GM12875 (cell line): ENCODE measurements around the gene CD44.

ENCODE experiments used
- H3K4me3 ChIP-seq: one replicate; pipeline ENCODE4 v1.5.1; 2011; ENCODE audit warnings: low read depth, low read length, control low read depth
- TF ChIP-seq, protein P1 (sequence below): IDR thresholded peaks from 2 replicates; pipeline ENCODE4 v1.5.1; 2011; ENCODE audit warnings: low read depth, mild to moderate bottlenecking, control low read depth, inconsistent platforms, low read length, moderate library complexity, borderline replicate concordance; ENCODE audit not compliant: insufficient read depth

CD44 gene

DNA sequence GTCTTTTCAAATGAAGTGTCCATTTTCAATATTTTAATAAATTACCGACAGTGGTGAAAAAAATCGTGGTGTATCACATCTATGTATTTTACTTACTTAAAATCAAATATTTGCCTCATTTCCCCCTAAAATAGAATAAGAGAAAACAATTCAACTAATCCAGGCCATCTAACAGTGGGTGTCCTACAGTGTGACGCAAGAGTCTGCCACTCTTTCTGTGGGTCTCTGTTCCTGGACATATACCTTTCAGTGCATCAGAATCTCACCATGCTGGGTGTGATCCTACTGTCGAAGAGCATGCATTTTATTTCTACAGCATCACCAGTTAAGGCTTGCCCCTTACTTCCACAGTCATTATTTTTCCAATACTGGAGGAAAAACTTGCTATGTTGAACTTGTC lies 111.2 kb downstream of the CD44 start:
- TF ChIP-seq, protein P1, sequence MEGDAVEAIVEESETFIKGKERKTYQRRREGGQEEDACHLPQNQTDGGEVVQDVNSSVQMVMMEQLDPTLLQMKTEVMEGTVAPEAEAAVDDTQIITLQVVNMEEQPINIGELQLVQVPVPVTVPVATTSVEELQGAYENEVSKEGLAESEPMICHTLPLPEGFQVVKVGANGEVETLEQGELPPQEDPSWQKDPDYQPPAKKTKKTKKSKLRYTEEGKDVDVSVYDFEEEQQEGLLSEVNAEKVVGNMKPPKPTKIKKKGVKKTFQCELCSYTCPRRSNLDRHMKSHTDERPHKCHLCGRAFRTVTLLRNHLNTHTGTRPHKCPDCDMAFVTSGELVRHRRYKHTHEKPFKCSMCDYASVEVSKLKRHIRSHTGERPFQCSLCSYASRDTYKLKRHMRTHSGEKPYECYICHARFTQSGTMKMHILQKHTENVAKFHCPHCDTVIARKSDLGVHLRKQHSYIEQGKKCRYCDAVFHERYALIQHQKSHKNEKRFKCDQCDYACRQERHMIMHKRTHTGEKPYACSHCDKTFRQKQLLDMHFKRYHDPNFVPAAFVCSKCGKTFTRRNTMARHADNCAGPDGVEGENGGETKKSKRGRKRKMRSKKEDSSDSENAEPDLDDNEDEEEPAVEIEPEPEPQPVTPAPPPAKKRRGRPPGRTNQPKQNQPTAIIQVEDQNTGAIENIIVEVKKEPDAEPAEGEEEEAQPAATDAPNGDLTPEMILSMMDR = no peak
- H3K4me3 ChIP-seq = no peak overlapping the region

DNA sequence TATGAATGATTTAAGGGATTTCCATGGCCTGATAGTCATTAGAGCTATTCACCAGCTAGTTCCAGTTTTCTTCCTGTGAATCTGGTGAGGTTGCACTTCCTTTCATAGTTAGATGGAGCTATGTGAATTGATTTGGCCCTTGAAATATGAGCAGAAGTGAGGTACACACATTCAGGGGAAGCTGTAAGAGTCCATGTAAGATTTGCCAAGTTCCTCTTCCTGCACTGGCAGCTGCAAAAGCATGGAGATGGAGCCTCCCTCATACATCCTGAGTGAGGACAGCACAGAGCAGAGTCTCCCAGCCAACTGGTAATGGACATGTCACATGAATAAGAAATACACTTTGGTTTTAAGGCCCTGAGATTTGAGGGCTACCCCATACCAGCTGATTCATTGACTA lies 111.7 kb downstream of the CD44 start:
- H3K4me3 ChIP-seq = no peak overlapping the region
- TF ChIP-seq, protein P1 = no peak

DNA sequence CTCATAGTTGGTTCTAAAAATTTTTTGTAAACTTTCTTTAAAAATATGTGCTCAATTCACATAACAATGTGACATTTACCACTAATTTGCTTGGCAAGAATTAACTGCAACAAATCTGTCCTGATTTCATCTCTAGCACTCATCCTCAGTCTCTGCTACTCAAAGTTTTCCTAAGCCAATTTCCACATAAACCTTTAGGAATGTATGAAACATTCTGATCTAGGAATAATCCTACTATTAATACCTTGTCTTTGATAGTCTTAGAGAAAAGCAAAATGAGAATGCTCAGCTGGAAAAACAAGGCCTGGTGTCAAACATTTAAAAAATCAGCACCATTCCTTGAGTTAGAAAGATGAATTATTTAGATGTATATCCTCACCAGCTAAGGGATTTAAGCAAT lies 114.3 kb downstream of the CD44 start:
- TF ChIP-seq, protein P1 = no peak
- H3K4me3 ChIP-seq = no peak overlapping the region

DNA sequence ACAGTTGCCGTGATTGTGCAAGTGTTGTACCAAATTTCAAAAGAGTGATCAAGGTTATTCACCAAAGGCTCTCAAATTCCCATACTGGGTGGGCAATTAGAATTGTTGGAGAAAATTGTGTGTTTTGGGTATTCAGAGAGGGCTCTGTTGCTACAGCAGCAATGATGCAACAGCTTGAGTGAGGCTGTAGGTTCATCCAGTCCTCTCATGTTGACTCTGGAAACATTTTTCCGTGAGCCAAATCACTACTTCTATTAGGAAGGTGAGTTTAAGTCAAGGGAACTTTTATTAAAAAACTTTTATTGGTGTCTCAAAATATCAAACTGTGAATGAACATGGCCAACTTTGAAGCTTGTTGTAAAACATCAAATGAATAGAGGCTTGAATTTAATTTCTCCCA lies 116.5 kb downstream of the CD44 start:
- no peak overlapping the region for H3K4me3 ChIP-seq
- TF ChIP-seq, protein P1 = no peak

DNA sequence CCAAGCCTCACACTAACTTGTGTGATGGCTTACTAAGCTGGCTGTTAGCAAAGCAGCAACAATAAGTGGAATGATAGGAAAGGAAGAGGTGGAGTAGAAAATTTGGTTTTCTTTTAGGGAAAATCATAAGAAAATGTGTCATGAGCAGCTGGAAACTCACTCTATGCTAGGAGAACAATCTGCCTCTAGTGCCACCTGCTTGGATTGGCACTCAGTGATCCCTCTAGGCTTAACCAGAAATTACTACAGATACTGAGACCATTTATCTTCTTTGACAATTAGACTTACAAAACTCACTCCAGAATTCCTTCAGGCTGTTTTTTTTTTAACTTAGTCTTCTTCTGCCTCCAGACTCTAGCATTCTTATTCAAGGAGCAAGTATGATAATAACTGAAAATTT lies 117.3 kb downstream of the CD44 start:
- TF ChIP-seq, protein P1 = no peak
- no peak overlapping the region for H3K4me3 ChIP-seq

DNA sequence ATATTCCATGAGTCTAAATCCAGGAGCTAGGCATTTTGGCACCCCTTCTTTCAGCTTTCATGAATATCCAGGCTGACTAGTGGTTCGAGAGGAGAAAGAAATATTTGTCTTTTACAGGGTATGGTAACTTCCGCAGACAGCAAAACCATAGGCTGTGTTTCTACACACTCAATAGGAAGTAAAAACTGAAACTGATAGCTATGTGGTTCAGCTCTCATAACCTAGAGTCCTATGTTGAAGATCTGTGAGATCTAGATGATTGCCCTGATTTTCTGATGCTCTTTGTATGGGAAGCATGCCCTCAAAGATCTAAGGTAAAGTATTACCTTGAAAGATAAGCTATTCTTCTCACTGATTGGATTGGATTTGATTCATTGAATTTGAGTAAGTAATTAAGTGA lies 118.3 kb downstream of the CD44 start:
- H3K4me3 ChIP-seq = no peak overlapping the region
- TF ChIP-seq, protein P1 = no peak

DNA sequence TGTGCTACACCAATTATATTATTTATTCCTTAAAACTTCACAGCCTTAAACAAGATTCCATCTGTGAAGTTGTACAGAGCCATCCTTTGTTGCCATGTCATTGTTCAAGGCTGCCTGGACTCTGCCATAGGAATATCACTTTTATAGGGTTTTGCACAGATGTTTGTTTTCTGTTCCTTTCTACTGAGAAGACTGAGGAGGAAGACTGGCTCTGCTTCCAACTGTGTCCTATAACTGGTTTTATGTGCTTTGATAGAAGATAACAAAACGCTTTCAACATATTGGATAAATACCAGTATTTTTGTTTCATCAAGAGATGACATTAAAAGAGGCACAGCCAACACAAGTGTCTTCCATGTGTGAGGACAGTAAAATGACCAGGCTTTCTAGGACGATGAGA lies 120.6 kb downstream of the CD44 start:
- TF ChIP-seq, protein P1 = no peak
- H3K4me3 ChIP-seq = no peak overlapping the region
